ENCODE data around the gene DEXI. TPM values are rescaled to one million over a fixed set of nuclear protein-coding genes. Genes with fewer than 3 reads are reported as not detected.
"Not testable (repeated sequence)": the region's sequence is repeated elsewhere in the genome, so short reads cannot be mapped to it uniquely, and the experiment has no call there.

DEXI gene
- total RNA-seq, 4 donors from 2014 or later: 79.2 to 136 (median 102) TPM

GRCh38 chr16:10926094-10926493 is 16.2 kb downstream of the DEXI start:
- WGBS, 2 donors (ENCODE audit: low coverage in 1 of 2): 0 to 100% methylated on average over 1 to 2 of the region's 4 CpGs
- H3K36me3 ChIP-seq: peaks cover 0 to 73% of the 10 kb centered on the region in 2 donors
- TF ChIP-seq POLR2AphosphoS5 (IDR thresholded peaks at IDR 0.05) (no peak), CTCF (IDR thresholded peaks at IDR 0.05) (no peak), EP300 (IDR thresholded peaks at IDR 0.05) (no peak), POLR2A (IDR thresholded peaks at IDR 0.05) (no peak)

GRCh38 chr16:10925285-10925684 is 17.0 kb downstream of the DEXI start:
- H3K4me1 ChIP-seq: peaks cover 0 to 60% (median 22%) of the 10 kb centered on the region in 3 donors
- not testable (repeated sequence) for ATAC-seq, H3K27me3 ChIP-seq, H3K9me3 ChIP-seq, H3K4me3 ChIP-seq, H3K27ac ChIP-seq
- 82% methylated on average over 3 of the region's 3 CpGs; no CpG with 5 or more reads in 1 of the 2 donors for WGBS, 2 donors (ENCODE audit: low coverage in 1 of 2)
- peaks cover 0 to 65% of the 10 kb centered on the region in 2 donors for H3K36me3 ChIP-seq

More at GRCh38 chr16:10926094-10926493, 16.2 kb downstream of the DEXI start:
- ATAC-seq: no peak
- Histone ChIP-seq H3K27me3 (no peaks in the 10 kb centered on the region), H3K27ac (no peak overlapping the region), H3K4me3 (no peak overlapping the region), H3K9me3 (peaks cover 0 to 6% (median 0%) of the 10 kb centered on the region in 3 donors), H3K4me1 (peaks cover 0 to 60% (median 22%) of the 10 kb centered on the region in 3 donors)

DNA sequence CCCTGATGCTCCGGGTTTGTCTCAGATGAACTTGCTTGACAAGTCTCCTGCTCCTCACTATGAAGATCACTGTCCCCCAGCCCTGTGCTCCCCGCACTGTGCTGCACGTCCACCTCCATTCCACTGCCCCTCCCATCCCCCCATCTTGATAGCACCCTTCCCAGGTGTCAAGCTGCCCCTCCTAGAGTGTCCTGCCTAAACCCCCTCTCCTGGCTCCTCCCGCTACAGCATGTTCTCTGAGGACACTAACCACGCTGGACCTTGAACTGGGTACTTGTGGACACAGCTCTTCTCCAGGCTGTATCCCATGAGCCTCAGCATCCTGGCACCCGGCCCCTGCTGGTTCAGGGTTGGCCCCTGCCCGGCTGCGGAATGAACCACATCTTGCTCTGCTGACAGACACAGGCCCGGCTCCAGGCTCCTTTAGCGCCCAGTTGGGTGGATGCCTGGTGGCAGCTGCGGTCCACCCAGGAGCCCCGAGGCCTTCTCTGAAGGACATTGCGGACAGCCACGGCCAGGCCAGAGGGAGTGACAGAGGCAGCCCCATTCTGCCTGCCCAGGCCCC is 18.5 kb downstream of the DEXI start:
- Histone ChIP-seq H3K4me1 (peaks cover 0 to 62% (median 26%) of the 10 kb centered on the region in 3 donors), H3K27ac (peak overlapping the region in 3 of 4 donors; percentile 71 to 79 (median 76)), H3K36me3 (peaks cover 0 to 51% of the 10 kb centered on the region in 2 donors), H3K4me3 (no peak overlapping the region), H3K27me3 (no peaks in the 10 kb centered on the region), H3K9me3 (peaks cover 0 to 6% (median 0%) of the 10 kb centered on the region in 3 donors)
- ATAC-seq: peak; percentile 81
- WGBS, 2 donors (ENCODE audit: low coverage in 1 of 2): 81 to 83% methylated on average over 2 to 11 of the region's 14 CpGs
- TF ChIP-seq POLR2AphosphoS5 (IDR thresholded peaks at IDR 0.05) (peak; percentile 63), CTCF (IDR thresholded peaks at IDR 0.05) (no peak), EP300 (IDR thresholded peaks at IDR 0.05) (no peak)

- WGBS, 2 donors (ENCODE audit: low coverage in 1 of 2): 92 to 100% methylated on average over 2 of the region's 10 CpGs
- Histone ChIP-seq H3K9me3 (peaks cover 0 to 6% (median 0%) of the 10 kb centered on the region in 3 donors), H3K27me3 (no peaks in the 10 kb centered on the region), H3K27ac (peak overlapping the region in 3 of 4 donors; percentile 71 to 79 (median 76)), H3K4me1 (peaks cover 0 to 67% (median 30%) of the 10 kb centered on the region in 3 donors), H3K36me3 (peaks cover 0 to 45% of the 10 kb centered on the region in 2 donors), H3K4me3 (no peak overlapping the region)
- no peak for TF ChIP-seq CTCF (IDR thresholded peaks at IDR 0.05)
- no peak for TF ChIP-seq POLR2A (IDR thresholded peaks at IDR 0.05)
- TF ChIP-seq POLR2AphosphoS5 (IDR thresholded peaks at IDR 0.05): no peak
- TF ChIP-seq EP300 (IDR thresholded peaks at IDR 0.05): no peak
- ATAC-seq: no peak
Measured at GRCh38 chr16:10923146-10923649, 19.1 kb downstream of the DEXI start.

GRCh38 chr16:10922328-10923145 is 19.7 kb downstream of the DEXI start:
- Histone ChIP-seq H3K4me1 (peaks cover 0 to 72% (median 31%) of the 10 kb centered on the region in 3 donors), H3K27ac (peak overlapping the region in 3 of 4 donors; percentile 70 to 79 (median 76)), H3K4me3 (no peak overlapping the region), H3K36me3 (peaks cover 0 to 39% of the 10 kb centered on the region in 2 donors), H3K27me3 (no peaks in the 10 kb centered on the region), H3K9me3 (peaks cover 0 to 6% (median 0%) of the 10 kb centered on the region in 3 donors)
- WGBS, 2 donors (ENCODE audit: low coverage in 1 of 2): 90 to 100% methylated on average over 3 of the region's 14 CpGs
- ATAC-seq: peak; percentile 11
- TF ChIP-seq POLR2AphosphoS5 (IDR thresholded peaks at IDR 0.05) (peak; percentile 38), CTCF (IDR thresholded peaks at IDR 0.05) (no peak), POLR2A (IDR thresholded peaks at IDR 0.05) (no peak), EP300 (IDR thresholded peaks at IDR 0.05) (no peak)
